WTC11 (cell line): ENCODE results near the gene SYNGR2. TPM values are rescaled to one million over a fixed set of nuclear protein-coding genes. Genes with fewer than 3 reads are reported as not detected.

ENCODE experiments used
- ATAC-seq: fragments of 200-7000 bp; cut with Tn5 transposase; 2 replicates; pipeline ENCODE4 v1.10.0; 2021; ENCODE audit warnings: mild to moderate bottlenecking, moderate library complexity
- CTCF ChIA-PET: fragments of 300-600 bp; sonication (Branson Sonifier 250); formaldehyde crosslinking; loops from one replicate; lab custom pipeline; 2021; ENCODE audit warnings: antibody characterized with exemption; lab: Charles Lee
- POLR2A ChIA-PET: fragments of 350-600 bp; sonication (Branson Sonifier 250); formaldehyde crosslinking; loops from one replicate; lab custom pipeline; 2021; ENCODE audit warnings: antibody characterized with exemption; lab: Charles Lee
- DNase-seq: peaks from one replicate; pipeline ENCODE4 v3.0.0; 2021; ENCODE audit warnings: low spot score
- H3K27ac Mint-ChIP-seq: 2 replicates; pipeline ENCODE4 v1.8.0; 2021; ENCODE audit warnings: mixed read lengths
- H3K27me3 Mint-ChIP-seq: 2 replicates; pipeline ENCODE4 v1.8.0; 2021; ENCODE audit warnings: low read depth, mild to moderate bottlenecking, moderate library complexity, mixed read lengths
- H3K36me3 Mint-ChIP-seq: 2 replicates; pipeline ENCODE4 v1.8.0; 2021; ENCODE audit warnings: mixed read lengths
- H3K4me1 Mint-ChIP-seq: 2 replicates; pipeline ENCODE4 v1.8.0; 2022; ENCODE audit warnings: mixed read lengths
- H3K4me3 Mint-ChIP-seq: 2 replicates; pipeline ENCODE4 v1.8.0; 2021; ENCODE audit warnings: mild to moderate bottlenecking, moderate library complexity, mixed read lengths
- H3K9me3 Mint-ChIP-seq: 2 replicates; pipeline ENCODE4 v1.8.0; 2021; ENCODE audit warnings: mixed read lengths
- CREB1 ChIP-seq: sonication (generic); formaldehyde crosslinking; IDR thresholded peaks from 2 replicates; pipeline ENCODE4 v1.8.0; 2023; ENCODE audit warnings: mild to moderate bottlenecking, missing genetic modification reagents
- ETV6 ChIP-seq: sonication (generic); formaldehyde crosslinking; IDR thresholded peaks from 2 replicates; pipeline ENCODE4 v1.8.1; 2022; ENCODE audit warnings: mild to moderate bottlenecking, missing genetic modification reagents
- GABPB1 ChIP-seq: sonication (generic); formaldehyde crosslinking; IDR thresholded peaks from 2 replicates; pipeline ENCODE4 v1.8.1; 2023; ENCODE audit warnings: mild to moderate bottlenecking, missing genetic modification reagents
- ZNF423 ChIP-seq: fragments of 250-450 bp; sonication (Bioruptor Pico); IDR thresholded peaks from 2 replicates; pipeline ENCODE4 v2.1.2; 2022; ENCODE audit warnings: mild to moderate bottlenecking, moderate library complexity
- ZNF671 ChIP-seq: fragments of 250-450 bp; sonication (Bioruptor Pico); IDR thresholded peaks from 2 replicates; pipeline ENCODE4 v1.8.0; 2021; ENCODE audit warnings: mild to moderate bottlenecking
- total RNA-seq: library from RNA; stranded (reverse); gene quantifications from 3 replicates; pipeline ENCODE4 v1.2.3, GENCODE V29; 2021
- TF ChIP-seq, protein P1 (sequence below): sonication (generic); formaldehyde crosslinking; IDR thresholded peaks from 2 replicates; pipeline ENCODE4 v1.8.0; 2023; ENCODE audit warnings: missing genetic modification reagents, mild to moderate bottlenecking, borderline replicate concordance
- TF ChIP-seq, protein P2 (sequence below): sonication (generic); formaldehyde crosslinking; IDR thresholded peaks from 2 replicates; pipeline ENCODE4 v1.8.1; 2023; ENCODE audit warnings: mild to moderate bottlenecking, missing genetic modification reagents, moderate library complexity
- TF ChIP-seq, protein P3 (sequence below): fragments of 200-600 bp; IDR thresholded peaks from 2 replicates; pipeline ENCODE4 v1.8.0; 2022; ENCODE audit warnings: antibody characterized with exemption
- TF ChIP-seq, protein P4 (sequence below): fragments of 250-450 bp; sonication (Bioruptor Pico); IDR thresholded peaks from 2 replicates; pipeline ENCODE4 v1.8.0; 2021; ENCODE audit warnings: mild to moderate bottlenecking
- TF ChIP-seq, protein P5 (sequence below): sonication (generic); formaldehyde crosslinking; IDR thresholded peaks from 2 replicates; pipeline ENCODE4 v1.8.0; 2022; ENCODE audit warnings: missing genetic modification reagents

SYNGR2 gene
- total RNA-seq, 1 experiment from 2014 or later, result 47.7 TPM

DNA sequence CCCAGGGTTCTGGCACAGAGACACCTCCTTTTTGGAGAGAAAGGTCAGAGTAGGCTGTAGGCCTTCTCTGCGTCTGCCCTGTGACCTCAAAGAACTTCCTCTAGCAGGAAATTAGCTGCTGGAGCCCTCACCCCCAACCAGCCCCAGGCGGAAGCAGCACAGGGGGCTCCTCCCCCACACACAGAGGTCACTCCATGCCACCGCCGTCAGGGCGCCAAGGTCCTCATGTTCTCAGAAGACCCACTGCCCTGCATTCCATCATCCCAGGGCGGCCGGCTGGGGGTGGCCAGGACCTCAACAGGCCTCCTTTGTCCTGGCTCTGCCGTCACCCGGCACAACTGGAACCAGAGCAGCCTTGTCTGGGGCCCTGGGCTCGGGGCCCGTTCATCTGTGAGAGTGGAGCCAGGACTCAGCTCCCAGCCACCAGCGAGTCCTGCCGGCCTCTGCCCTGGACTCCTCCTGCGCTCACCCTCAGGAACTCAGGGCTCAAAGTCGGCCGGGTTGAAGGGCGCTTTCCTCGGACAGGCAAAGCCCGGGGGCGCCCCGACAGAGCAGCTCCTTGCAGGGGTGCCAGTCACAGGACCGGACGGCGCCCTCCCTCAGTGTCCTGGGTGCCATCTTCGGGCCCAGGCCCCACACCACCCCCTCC, 41.0 kb upstream of the SYNGR2 start:
- ChIA-PET POLR2A (interaction anchor here (0.5 to 1.8 kb wide), 6 partner anchors 13 to 906 kb away, joined by 3 to 6 read pairs (median 4); partner anchors contain the start of genes AFMID, TK1 and TNRC6C), CTCF (interaction anchor here (0.8 to 4.6 kb wide), 10 partner anchors 11 to 124 kb away, joined by 3 to 65 read pairs (median 4); partner anchors contain the start of genes AFMID and TK1)
- ATAC-seq, result peak; percentile 1; the same call in 1 of the 2 replicates
- H3K27me3 Mint-ChIP-seq, result peaks cover 4% of the 10 kb centered on the region; the same call in 1 of the 2 replicates
- TF ChIP-seq GABPB1 (CRISPR knock-in tag), result peak; percentile 20; the same call in 1 of the 2 replicates
- peak; percentile 18; the same call in 1 of the 2 replicates for TF ChIP-seq ZNF423 (CRISPR knock-in tag)
- TF ChIP-seq ETV6 (CRISPR knock-in tag), result 0 out of 2 replicates have a peak, but pooled peaks have one; percentile 43
- 0 out of 2 replicates have a peak, but pooled peaks have one; percentile 48 for TF ChIP-seq CREB1 (CRISPR knock-in tag)
- no peak for TF ChIP-seq ZNF671
- TF ChIP-seq, protein P1, sequence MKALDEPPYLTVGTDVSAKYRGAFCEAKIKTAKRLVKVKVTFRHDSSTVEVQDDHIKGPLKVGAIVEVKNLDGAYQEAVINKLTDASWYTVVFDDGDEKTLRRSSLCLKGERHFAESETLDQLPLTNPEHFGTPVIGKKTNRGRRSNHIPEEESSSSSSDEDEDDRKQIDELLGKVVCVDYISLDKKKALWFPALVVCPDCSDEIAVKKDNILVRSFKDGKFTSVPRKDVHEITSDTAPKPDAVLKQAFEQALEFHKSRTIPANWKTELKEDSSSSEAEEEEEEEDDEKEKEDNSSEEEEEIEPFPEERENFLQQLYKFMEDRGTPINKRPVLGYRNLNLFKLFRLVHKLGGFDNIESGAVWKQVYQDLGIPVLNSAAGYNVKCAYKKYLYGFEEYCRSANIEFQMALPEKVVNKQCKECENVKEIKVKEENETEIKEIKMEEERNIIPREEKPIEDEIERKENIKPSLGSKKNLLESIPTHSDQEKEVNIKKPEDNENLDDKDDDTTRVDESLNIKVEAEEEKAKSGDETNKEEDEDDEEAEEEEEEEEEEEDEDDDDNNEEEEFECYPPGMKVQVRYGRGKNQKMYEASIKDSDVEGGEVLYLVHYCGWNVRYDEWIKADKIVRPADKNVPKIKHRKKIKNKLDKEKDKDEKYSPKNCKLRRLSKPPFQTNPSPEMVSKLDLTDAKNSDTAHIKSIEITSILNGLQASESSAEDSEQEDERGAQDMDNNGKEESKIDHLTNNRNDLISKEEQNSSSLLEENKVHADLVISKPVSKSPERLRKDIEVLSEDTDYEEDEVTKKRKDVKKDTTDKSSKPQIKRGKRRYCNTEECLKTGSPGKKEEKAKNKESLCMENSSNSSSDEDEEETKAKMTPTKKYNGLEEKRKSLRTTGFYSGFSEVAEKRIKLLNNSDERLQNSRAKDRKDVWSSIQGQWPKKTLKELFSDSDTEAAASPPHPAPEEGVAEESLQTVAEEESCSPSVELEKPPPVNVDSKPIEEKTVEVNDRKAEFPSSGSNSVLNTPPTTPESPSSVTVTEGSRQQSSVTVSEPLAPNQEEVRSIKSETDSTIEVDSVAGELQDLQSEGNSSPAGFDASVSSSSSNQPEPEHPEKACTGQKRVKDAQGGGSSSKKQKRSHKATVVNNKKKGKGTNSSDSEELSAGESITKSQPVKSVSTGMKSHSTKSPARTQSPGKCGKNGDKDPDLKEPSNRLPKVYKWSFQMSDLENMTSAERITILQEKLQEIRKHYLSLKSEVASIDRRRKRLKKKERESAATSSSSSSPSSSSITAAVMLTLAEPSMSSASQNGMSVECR (CRISPR knock-in tag), result peak; percentile 67; the same call in 1 of the 2 replicates
- TF ChIP-seq, protein P2, sequence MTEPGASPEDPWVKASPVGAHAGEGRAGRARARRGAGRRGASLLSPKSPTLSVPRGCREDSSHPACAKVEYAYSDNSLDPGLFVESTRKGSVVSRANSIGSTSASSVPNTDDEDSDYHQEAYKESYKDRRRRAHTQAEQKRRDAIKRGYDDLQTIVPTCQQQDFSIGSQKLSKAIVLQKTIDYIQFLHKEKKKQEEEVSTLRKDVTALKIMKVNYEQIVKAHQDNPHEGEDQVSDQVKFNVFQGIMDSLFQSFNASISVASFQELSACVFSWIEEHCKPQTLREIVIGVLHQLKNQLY (CRISPR knock-in tag), result no peak
- DNase-seq, result no peak
- H3K9me3 Mint-ChIP-seq, result no peaks in the 10 kb centered on the region
- H3K36me3 Mint-ChIP-seq, result peaks cover 14% of the 10 kb centered on the region
- peak overlapping the region; percentile 41 for H3K27ac Mint-ChIP-seq
- H3K4me3 Mint-ChIP-seq, result peak overlapping the region; percentile 80
- peaks cover 26% of the 10 kb centered on the region for H3K4me1 Mint-ChIP-seq

DNA sequence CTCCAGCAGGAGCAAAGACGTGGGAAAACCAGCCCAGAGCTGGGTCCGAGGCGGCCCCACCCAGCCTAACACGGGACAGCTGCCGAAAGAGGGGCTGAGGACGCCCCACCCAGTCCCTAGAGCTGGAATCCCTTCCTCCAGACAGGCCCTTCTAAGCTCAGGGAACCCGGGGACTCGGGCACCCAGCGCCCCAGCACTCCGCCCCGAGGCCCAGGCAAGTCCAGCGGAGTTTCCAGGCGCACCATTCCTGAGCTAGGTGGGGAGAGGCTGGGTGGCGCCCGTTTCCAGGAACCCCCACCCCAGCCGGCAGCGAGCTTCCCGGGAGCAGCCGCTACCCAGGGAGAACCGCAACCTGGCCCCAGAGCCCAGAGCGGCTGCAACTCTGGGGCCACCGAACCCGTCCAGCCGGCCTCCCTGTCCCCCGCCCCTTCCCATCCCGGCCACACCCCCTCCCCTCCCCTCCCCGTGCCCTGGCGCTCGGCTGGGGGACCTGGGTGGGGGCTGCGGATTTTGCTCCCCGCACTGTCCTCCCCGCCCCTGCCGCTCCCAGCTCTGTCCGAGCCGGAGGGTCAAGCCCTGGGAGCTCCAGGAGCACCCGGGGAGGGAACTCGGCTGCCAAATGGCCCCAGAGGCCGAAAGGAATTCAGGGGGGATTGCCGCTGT, 40.4 kb upstream of the SYNGR2 start:
- DNase-seq, result peak; percentile 61
- Mint-ChIP-seq H3K36me3 (peaks cover 8% of the 10 kb centered on the region), H3K27ac (no peak overlapping the region)
- TF ChIP-seq, protein P3, sequence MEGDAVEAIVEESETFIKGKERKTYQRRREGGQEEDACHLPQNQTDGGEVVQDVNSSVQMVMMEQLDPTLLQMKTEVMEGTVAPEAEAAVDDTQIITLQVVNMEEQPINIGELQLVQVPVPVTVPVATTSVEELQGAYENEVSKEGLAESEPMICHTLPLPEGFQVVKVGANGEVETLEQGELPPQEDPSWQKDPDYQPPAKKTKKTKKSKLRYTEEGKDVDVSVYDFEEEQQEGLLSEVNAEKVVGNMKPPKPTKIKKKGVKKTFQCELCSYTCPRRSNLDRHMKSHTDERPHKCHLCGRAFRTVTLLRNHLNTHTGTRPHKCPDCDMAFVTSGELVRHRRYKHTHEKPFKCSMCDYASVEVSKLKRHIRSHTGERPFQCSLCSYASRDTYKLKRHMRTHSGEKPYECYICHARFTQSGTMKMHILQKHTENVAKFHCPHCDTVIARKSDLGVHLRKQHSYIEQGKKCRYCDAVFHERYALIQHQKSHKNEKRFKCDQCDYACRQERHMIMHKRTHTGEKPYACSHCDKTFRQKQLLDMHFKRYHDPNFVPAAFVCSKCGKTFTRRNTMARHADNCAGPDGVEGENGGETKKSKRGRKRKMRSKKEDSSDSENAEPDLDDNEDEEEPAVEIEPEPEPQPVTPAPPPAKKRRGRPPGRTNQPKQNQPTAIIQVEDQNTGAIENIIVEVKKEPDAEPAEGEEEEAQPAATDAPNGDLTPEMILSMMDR, result no peak
- TF ChIP-seq, protein P4, sequence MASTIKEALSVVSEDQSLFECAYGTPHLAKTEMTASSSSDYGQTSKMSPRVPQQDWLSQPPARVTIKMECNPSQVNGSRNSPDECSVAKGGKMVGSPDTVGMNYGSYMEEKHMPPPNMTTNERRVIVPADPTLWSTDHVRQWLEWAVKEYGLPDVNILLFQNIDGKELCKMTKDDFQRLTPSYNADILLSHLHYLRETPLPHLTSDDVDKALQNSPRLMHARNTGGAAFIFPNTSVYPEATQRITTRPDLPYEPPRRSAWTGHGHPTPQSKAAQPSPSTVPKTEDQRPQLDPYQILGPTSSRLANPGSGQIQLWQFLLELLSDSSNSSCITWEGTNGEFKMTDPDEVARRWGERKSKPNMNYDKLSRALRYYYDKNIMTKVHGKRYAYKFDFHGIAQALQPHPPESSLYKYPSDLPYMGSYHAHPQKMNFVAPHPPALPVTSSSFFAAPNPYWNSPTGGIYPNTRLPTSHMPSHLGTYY (CRISPR knock-in tag), result no peak
- TF ChIP-seq, protein P5, sequence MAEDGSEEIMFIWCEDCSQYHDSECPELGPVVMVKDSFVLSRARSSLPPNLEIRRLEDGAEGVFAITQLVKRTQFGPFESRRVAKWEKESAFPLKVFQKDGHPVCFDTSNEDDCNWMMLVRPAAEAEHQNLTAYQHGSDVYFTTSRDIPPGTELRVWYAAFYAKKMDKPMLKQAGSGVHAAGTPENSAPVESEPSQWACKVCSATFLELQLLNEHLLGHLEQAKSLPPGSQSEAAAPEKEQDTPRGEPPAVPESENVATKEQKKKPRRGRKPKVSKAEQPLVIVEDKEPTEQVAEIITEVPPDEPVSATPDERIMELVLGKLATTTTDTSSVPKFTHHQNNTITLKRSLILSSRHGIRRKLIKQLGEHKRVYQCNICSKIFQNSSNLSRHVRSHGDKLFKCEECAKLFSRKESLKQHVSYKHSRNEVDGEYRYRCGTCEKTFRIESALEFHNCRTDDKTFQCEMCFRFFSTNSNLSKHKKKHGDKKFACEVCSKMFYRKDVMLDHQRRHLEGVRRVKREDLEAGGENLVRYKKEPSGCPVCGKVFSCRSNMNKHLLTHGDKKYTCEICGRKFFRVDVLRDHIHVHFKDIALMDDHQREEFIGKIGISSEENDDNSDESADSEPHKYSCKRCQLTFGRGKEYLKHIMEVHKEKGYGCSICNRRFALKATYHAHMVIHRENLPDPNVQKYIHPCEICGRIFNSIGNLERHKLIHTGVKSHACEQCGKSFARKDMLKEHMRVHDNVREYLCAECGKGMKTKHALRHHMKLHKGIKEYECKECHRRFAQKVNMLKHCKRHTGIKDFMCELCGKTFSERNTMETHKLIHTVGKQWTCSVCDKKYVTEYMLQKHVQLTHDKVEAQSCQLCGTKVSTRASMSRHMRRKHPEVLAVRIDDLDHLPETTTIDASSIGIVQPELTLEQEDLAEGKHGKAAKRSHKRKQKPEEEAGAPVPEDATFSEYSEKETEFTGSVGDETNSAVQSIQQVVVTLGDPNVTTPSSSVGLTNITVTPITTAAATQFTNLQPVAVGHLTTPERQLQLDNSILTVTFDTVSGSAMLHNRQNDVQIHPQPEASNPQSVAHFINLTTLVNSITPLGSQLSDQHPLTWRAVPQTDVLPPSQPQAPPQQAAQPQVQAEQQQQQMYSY (CRISPR knock-in tag), result peak; percentile 47; the same call in 1 of the 2 replicates
- TF ChIP-seq, all 79 proteins: peak for 1
- ChIA-PET POLR2A (interaction anchor here (0.5 to 1.8 kb wide), 7 partner anchors 12 to 907 kb away, joined by 3 to 6 read pairs (median 4); partner anchors contain the start of genes AFMID, TK1 and TNRC6C), CTCF (interaction anchor here (0.8 to 4.6 kb wide), 11 partner anchors 10 to 123 kb away, joined by 3 to 65 read pairs (median 5); partner anchors contain the start of genes AFMID and TK1)
- Mint-ChIP-seq H3K4me1 (peaks cover 29% of the 10 kb centered on the region), H3K9me3 (no peaks in the 10 kb centered on the region), H3K4me3 (peak overlapping the region; percentile 80), H3K27me3 (peaks cover 10% of the 10 kb centered on the region)
- ATAC-seq, result peak; percentile 23
